Thyroid gland (tissue), 4 donors: Measurements from ENCODE around the gene MRPL52. TPM values are rescaled to one million over a fixed set of nuclear protein-coding genes. Genes with fewer than 3 reads are reported as not detected.
A peak's percentile ranks its signal among the peaks of the same experiment; 100 is the strongest.
"Not testable (repeated sequence)": the region's sequence is repeated elsewhere in the genome, so short reads cannot be mapped to it uniquely, and the experiment has no call there.

Source experiments
- DNase-seq, 2 donors: peaks; one replicate each; pipeline ENCODE4 v3.0.0-alpha.2; 2019
- H3K27ac ChIP-seq, 3 donors: fragments of 200-600 bp; sonication (generic); 1 replicate in 2 of 3; 2 replicates in 1 of 3; pipeline ENCODE4 v1.5.1; 2016 to 2019; ENCODE audit warnings: mild to moderate bottlenecking in 1 of 3, moderate library complexity in 1 of 3
- H3K27me3 ChIP-seq: fragments of 200-600 bp; sonication (generic); one replicate; pipeline ENCODE4 v1.5.1; 2019
- H3K36me3 ChIP-seq, 2 donors: fragments of 200-600 bp; sonication (generic); one replicate each; pipeline ENCODE4 v1.5.1; 2016 to 2019
- H3K4me1 ChIP-seq, 2 donors: fragments of 200-600 bp; sonication (generic); one replicate each; pipeline ENCODE4 v1.5.1; 2017 to 2019
- H3K4me3 ChIP-seq, 3 donors: fragments of 200-600 bp; sonication (generic); replicated peaks in 1 of 3; 1 replicate in 2 of 3; 2 replicates in 1 of 3; pipeline ENCODE4 v1.5.1; 2016; ENCODE audit warnings: mild to moderate bottlenecking in 1 of 3
- H3K9me3 ChIP-seq: fragments of 200-600 bp; sonication (generic); one replicate; pipeline ENCODE4 v1.5.1; 2017
- POLR2A ChIP-seq, 2 donors: fragments of 450-650 bp; IDR thresholded peaks; one replicate each; pipeline ENCODE4 v1.6.1; 2017; ENCODE audit warnings: antibody characterized with exemption in 2 of 2, mild to moderate bottlenecking in 2 of 2, moderate library complexity in 1 of 2
- WGBS, 2 donors: methylation state at CpG; one replicate each; pipeline ENCODE4 v1.1.5; 2017; 5-methylcytosine and 5-hydroxymethylcytosine counted together
- intact Hi-C: fragments of 100-400 bp; cut with DNase I; formaldehyde crosslinking; loops from one replicate; pipeline ENCODE4 v1.15.1; 2023
- total RNA-seq, 4 donors: library from RNA; depleted of rRNA; stranded (reverse); fragments of >200 nt; gene quantifications; one replicate each; pipeline ENCODE4 v1.2.3, GENCODE V29; 2016
- TF ChIP-seq, protein P1 (sequence below), 6 experiments: fragments of 200-600 bp in 3 of 6; fragments of 450-650 bp in 3 of 6; sonication (generic) in 3 of 6; IDR thresholded peaks; one replicate each; pipeline ENCODE4 v1.5.1; 2016 to 2019; ENCODE audit warnings: antibody characterized with exemption in 6 of 6, mild to moderate bottlenecking in 2 of 6, inconsistent platforms in 1 of 6, moderate library complexity in 1 of 6

The MRPL52 gene
- total RNA-seq, 4 donors from 2014 or later, result 43.7 to 166 (median 76.3) TPM

DNA sequence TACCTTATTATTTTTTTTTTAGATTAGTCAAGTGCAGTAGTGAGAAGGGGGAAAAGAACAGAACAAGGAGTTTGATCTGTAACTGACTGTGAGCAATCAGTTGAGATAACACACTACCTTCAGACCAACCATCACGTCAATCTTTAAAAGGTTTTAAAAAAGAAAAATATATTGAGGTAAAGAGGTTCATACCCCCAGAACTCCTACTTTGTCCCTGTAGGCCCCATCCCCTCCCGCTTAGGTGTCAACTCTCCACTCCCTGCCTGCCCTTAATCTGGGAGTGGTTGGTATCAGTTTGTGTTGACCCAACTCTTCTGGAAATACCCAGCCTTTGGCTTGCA is 22.9 kb downstream of the MRPL52 start:
- intact Hi-C loops, result loop anchor here (2.0 to 5.0 kb wide), 2 partner anchors 30 to 295 kb away; no protein-coding TSS in a partner anchor

DNA sequence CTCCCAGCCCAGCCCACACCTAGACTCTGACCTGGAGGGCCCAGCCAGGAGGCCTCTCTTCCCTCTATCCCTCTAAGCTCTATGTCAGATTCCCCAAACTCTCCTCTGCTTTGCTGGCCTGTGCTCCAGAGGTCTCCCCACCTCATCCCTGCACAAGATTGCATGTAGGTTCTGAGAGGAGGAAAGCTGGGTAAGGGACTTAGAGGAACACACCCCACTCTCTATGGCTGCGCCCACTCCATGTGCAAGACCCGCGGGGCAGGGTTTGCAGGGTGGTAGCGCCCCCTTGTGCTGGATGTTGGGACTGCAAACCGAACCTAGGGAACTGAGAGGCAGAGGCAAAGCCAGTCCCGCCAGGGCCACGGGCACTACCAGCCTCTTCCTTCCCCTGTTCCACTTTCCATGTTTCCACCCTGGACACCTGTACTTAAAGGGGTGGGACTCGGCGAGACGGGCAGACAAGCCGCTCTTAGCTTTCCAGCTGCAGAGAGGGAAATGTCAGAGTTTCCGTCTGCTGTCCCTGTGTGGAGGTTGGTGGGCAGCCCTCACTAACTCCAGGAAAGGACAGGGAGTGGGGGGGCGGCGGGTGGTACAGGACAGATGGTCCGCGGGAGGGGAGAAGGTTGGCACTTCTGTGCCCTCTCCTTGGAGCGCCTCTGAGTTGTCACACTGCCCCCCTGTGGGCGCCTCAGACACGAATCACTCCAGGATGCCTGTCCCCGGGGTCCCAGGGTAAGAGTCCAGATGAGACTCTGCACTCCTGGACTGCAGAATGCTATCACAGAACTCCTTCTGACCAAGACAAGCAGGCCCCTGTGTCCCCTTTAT is 23.5 kb downstream of the MRPL52 start:
- no peaks in the 10 kb centered on the region for H3K27me3 ChIP-seq
- H3K4me1 ChIP-seq, result peaks cover 5 to 41% of the 10 kb centered on the region in 2 donors
- peak in 1 of 2 donors; percentile 42 for TF ChIP-seq POLR2A (IDR thresholded peaks at IDR 0.05)
- TF ChIP-seq, protein P1, sequence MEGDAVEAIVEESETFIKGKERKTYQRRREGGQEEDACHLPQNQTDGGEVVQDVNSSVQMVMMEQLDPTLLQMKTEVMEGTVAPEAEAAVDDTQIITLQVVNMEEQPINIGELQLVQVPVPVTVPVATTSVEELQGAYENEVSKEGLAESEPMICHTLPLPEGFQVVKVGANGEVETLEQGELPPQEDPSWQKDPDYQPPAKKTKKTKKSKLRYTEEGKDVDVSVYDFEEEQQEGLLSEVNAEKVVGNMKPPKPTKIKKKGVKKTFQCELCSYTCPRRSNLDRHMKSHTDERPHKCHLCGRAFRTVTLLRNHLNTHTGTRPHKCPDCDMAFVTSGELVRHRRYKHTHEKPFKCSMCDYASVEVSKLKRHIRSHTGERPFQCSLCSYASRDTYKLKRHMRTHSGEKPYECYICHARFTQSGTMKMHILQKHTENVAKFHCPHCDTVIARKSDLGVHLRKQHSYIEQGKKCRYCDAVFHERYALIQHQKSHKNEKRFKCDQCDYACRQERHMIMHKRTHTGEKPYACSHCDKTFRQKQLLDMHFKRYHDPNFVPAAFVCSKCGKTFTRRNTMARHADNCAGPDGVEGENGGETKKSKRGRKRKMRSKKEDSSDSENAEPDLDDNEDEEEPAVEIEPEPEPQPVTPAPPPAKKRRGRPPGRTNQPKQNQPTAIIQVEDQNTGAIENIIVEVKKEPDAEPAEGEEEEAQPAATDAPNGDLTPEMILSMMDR (IDR thresholded peaks at IDR 0.05), result peak; percentile 73 to 97 (median 90)
- H3K9me3 ChIP-seq, result no peaks in the 10 kb centered on the region
- DNase-seq, result peak; percentile 89
- H3K36me3 ChIP-seq, result no peaks in the 10 kb centered on the region
- intact Hi-C loops, result loop anchor here (2.0 to 5.0 kb wide), 2 partner anchors 30 to 296 kb away; no protein-coding TSS in a partner anchor
- WGBS, 2 donors, result 1 to 3% methylated on average over 12 to 19 of the region's 20 CpGs
- H3K4me3 ChIP-seq, result peak overlapping the region in 1 of 3 donors; percentile 23
- peak overlapping the region; percentile 52 to 83 (median 72) for H3K27ac ChIP-seq

More for the DNA sequence above, 22.9 kb downstream of the MRPL52 start:
- Histone ChIP-seq H3K36me3 (no peaks in the 10 kb centered on the region), H3K4me1 (peaks cover 5 to 47% of the 10 kb centered on the region in 2 donors), H3K4me3 (no peak overlapping the region), H3K27ac (peak overlapping the region in 1 of 3 donors; percentile 83), H3K9me3 (no peaks in the 10 kb centered on the region), H3K27me3 (no peaks in the 10 kb centered on the region)
- DNase-seq, result no peak
- WGBS, 2 donors, result 84 to 90% methylated on average over 2 of the region's 2 CpGs
- no peak for TF ChIP-seq POLR2A (IDR thresholded peaks at IDR 0.05)

DNA sequence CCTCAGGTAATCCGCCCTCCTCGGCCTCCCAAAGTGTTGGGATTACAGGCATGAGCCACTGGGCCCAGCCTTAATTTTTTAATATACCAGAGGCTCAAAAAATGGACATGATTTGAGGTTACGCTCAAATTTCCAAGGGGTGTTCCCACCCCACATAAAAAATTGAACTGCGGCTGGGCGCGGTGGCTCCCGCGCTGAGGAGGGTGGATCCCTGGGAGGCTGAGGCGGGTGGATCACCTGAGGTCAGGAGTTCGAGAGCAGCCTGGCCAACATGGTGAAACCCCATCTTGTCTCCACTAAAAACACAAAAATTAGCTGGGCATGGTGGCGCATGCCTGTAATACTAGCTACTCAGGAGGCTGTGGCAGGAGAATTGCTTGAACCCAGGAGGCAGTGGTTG is 24.6 kb downstream of the MRPL52 start:
- not testable (repeated sequence) for H3K36me3 ChIP-seq, H3K4me3 ChIP-seq, H3K9me3 ChIP-seq, DNase-seq, H3K27me3 ChIP-seq, H3K27ac ChIP-seq
- intact Hi-C loops, result loop anchor here (5.0 kb wide), 1 partner anchor 297 kb away; no protein-coding TSS in a partner anchor
- H3K4me1 ChIP-seq, result peaks cover 5 to 33% of the 10 kb centered on the region in 2 donors
- WGBS, 2 donors, result 94 to 95% methylated on average over 11 of the region's 11 CpGs

DNA sequence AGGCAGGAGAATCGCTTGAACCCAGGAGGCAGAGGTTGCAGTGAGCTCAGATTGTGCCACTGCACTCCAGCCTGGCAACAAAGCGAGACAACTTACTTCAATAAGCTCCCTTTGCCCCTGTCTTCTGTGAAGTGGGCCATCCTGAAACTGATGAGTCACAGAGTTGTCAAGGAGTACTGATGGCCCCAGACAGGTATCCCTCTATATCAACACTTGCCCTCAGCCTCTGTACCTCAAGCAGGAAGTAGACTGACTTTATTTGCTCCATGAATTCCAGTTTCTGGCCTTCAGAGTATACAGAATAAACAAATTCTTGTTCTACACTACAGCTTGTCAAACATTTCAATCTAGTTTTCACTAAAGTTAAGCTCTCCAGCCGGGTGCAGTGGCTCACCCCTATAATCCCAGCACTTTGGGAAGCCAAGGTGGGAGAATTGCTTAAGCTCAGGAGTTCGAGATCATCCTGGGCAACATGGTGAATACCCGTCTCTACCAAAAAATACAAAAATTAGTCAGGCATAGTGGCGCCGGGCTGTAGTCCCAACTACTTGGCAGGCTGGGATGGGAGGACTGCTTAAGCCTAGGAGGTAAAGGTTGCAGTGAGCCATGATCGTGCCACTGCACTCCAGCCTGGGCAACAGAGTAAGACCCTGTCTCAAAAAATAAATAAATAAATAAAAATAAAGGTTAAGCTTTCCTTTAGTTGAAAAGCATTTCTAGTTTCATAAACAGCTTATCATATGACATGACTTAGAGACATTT is 25.5 kb downstream of the MRPL52 start:
- H3K4me3 ChIP-seq, result no peak overlapping the region
- intact Hi-C loops, result loop anchor here (5.0 kb wide), 1 partner anchor 298 kb away; no protein-coding TSS in a partner anchor
- H3K36me3 ChIP-seq, result no peaks in the 10 kb centered on the region
- WGBS, 2 donors, result 53 to 54% methylated on average over 8 of the region's 8 CpGs
- H3K27me3 ChIP-seq, result no peaks in the 10 kb centered on the region
- TF ChIP-seq POLR2A (IDR thresholded peaks at IDR 0.05), result no peak
- TF ChIP-seq, protein P1 (IDR thresholded peaks at IDR 0.05), result no peak
- peak overlapping the region; percentile 33 to 42 (median 34) for H3K27ac ChIP-seq
- no peaks in the 10 kb centered on the region for H3K9me3 ChIP-seq
- peak in 1 of 2 donors; percentile 41 for DNase-seq
- H3K4me1 ChIP-seq, result peaks cover 5 to 25% of the 10 kb centered on the region in 2 donors

DNA sequence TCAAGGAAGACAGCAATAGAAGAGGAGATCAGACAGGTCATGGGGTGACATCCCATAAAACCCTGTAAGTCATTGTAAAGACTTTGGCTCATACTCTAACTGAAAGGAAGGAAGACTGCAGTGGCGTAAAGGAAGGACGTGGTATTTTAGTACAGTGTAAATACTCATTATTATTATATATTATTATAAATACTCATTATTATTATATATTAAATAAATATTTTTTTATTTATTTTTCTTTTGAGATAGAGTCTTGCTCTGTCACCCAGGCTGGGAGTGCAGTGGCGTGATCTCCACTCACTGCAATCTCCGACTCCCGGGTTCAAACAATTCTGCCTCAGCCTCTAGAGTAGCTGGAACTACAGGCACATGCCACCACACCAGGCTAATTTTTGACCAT is 26.7 kb downstream of the MRPL52 start:
- intact Hi-C loops, result no loop called here
- Histone ChIP-seq H3K9me3 (no peaks in the 10 kb centered on the region), H3K27me3 (no peaks in the 10 kb centered on the region), H3K4me1 (peaks cover 5 to 15% of the 10 kb centered on the region in 2 donors), H3K27ac (no peak overlapping the region), H3K36me3 (no peaks in the 10 kb centered on the region), H3K4me3 (no peak overlapping the region)
- TF ChIP-seq, protein P1 (IDR thresholded peaks at IDR 0.05), result no peak
- TF ChIP-seq POLR2A (IDR thresholded peaks at IDR 0.05), result no peak
- DNase-seq, result no peak
- WGBS, 2 donors, result 95 to 96% methylated on average over 5 of the region's 5 CpGs

DNA sequence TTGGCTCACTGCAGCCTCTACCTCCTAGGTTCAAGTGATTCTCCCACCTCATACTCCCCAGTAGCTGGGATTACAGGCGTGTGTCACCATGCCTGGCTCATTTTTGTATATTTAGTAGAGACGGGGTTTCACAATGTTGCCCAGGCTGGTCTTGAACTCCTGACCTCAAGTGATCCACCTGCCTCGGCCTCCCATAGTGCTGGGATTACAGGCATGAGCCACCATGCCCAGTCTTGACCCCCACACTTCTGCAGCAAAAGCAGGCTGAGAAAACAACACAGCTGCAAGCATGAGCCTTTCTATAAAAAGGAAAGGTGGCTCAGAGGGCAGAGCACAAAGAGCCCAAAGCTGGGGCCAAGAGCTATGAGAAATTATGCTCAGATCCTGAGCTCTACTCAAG is 30.7 kb downstream of the MRPL52 start:
- H3K4me3 ChIP-seq, DNase-seq, H3K9me3 ChIP-seq, intact Hi-C loops, H3K4me1 ChIP-seq, H3K27ac ChIP-seq, H3K36me3 ChIP-seq, H3K27me3 ChIP-seq: not testable (repeated sequence)
- 81 to 82% methylated on average over 3 of the region's 3 CpGs for WGBS, 2 donors
